Measurements from ENCODE around the gene TECPR2.

Gene TECPR2

DNA sequence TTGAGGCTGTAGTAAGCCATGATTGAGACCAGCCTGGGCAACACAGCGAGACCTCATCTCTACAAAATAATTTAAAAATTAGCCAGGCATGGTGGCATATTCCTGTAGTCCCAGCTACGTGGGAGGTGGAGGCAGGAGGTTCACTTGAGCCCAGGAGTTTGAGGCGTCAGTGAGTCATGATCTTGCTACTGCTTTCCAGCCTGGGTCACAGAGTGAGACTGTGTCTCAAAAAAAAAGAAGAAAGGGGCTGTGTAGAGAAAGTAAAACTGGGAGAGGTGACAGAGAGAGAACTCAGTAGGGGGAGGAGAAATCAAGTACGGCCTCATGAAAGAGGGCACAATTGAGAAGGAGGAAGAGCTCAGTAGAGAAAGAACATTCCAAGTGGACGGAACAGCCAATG is 12.4 kb downstream of the TECPR2 start:
- DNase-seq = no peak

DNA sequence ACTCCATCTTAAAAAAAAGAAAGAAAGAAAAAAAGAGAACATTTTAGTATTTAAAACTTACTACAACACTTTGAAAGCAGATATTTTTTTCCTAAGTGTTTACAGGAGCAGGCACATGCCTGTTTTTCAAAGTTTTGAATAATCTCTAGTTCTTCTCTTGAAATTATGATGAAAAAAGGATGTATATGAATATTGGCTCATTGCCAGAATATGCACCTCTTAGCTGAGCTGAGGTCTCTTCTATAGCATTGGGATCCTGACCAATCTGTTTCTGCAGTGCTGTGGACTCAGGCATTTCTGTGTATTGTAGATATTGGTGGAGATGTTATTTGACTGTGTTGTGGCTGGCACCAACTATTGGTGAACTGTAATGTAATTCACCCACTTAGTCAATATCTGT is 15.0 kb downstream of the TECPR2 start:
- no peak for DNase-seq

DNA sequence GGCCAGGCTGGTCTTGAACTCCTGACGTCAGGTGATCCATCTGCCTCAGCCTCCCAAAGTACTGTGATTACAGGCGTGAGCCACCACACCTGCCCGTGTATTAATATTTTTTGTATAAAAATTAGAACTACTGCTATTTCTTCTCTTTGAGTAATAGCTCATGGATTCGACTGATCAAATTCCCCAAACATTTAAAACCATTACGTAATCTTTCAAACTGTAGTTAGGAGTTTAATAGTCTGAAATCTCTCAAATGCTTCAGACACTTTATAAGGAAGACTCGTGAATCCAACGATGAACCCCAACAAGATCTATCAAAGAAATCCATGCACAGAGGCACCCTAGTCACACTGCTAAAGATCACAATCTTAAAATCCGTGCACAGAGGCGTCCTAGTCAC is 16.1 kb downstream of the TECPR2 start:
- no peak for DNase-seq

DNA sequence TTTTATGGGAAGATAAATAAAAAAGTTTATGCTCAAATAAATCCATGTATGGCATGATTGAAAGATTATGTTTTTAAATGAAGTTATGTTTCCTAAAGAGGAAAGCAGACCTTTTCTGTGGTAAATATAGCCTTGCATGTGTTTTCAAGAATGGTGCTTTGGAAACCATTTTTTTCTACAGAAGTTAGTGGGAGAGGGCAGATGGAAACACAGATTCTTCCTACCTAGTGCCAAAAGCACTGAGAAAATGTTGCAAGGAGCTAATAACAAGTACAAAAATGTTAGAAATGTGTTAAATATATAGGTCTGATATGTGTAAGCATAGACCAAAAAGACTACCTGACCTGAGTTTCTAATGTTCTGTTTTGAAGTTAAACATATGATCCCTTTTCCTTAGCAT is 24.3 kb downstream of the TECPR2 start:
- no peak for DNase-seq

DNA sequence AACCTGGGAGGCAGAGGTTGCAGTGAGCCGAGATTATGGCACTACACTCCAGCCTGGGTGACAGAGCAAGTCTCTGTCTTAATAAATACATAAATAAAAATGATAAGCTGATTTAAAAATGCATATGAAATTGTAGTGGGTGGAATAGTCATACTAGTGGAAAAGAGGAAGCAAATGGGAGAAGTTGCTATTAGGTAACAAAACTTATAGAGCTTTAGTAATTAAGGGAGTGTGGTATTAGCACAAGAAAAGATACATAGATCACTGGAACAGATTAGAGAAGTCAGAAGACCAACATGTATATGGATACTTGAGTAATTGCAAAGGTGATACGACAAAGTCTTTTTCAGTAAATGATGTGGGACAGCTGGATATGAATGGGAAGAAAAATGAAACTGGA is 26.5 kb downstream of the TECPR2 start:
- no peak for DNase-seq

DNA sequence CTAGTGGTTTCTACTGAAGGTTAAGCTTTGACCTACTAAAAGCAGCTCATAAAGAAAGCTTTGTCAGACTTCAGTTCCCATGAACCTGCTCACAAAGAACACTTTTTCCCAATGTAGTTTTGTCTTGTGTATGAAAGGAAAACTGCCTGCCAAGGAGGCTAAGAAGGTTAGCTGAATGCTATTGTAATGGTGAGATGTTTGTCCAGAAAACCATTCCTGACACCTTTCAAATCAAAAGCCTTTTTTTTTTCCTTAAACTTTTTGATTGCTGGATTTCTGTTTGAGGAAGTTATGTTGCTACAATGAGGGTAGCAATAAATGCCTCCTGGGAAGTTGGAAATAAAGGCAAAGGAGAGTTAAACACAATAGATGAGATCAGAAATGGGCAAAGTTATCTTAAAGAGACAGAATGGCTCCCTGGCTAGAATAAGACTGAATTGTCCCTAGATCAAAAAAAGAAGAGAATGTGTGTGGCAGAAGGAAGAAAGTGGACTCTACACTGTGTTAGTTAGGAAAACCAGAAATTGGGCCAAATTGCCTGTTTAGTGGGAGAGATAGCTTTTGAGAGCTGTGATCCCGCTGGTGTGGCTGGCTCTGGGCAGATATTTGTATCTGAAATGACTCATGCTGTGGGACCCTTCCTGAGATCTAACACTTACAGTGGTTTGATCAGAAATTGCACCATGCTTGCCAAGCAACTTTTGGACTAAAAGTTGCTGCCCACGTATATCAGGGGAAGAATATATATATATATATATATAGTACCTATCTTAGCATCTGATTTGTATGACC is 27.5 kb downstream of the TECPR2 start:
- no peak for DNase-seq

DNA sequence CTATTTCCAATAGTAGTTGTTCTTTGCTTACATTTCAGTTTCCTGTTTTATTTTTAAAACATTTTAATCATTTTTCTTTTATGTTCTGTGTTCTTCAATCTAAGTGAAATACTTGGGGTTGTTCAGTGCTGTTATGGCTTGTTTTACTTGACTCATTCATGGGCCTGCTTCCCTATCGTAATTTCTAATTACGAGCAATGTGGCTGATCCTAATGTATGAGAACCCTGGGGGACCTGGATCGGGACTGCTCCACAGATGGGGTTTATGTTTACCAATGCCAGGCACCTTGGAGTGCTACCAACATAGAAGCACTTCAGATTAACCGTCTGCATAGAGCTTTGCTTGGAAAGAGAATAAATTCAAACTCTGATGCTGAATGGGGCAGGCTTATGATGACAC is 29.8 kb downstream of the TECPR2 start:
- DNase-seq = no peak

DNA sequence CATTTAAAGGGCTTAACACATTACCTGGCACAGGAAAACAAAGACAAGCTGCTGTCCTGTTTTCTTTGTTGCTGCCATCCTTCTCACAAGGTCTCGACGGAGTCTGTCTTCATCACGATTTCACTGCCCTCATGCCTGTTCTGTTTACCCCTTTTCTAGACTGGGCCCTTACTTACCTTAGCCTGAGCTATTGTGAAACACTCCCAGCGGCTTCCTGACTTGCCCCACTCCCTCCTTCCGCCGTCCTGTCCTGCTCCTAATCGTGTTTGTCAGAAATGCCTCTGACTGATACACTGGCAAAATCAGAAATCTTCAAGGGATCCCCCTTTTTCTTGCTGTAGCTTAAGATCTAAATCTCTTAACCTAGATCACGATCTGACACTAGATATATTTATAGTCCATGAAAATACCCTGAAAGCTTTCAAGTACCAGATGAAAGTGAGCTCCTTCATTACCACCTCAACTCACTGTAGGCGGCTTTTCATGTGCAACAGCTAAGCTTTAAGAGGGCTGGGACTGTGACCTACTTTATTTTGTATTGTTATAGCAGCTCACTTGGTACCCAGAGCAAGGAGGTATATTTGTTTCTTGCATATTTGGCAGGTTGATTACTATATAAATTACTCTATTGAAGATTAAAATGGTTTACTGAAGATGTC is 32.1 kb downstream of the TECPR2 start:
- DNase-seq = no peak

DNA sequence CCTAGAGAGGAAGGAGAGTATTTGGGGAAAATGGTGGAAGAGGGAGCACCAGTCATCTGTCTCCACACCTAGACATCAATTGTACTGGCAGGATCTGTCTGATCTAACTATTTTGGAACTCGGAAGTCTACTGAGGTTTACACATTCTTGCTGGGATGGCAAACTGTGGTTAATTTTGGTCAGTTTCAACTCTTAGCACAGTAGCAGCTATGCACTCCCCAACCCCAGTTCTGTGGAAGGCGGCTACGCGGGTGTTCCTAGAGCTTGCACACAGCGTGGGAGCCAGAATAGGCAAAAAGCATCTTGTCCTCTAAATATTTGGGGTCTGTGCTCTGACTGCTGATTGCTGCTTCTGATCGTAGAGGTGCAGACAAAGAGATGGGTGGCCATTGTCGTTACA is 33.8 kb downstream of the TECPR2 start:
- no peak for DNase-seq

DNA sequence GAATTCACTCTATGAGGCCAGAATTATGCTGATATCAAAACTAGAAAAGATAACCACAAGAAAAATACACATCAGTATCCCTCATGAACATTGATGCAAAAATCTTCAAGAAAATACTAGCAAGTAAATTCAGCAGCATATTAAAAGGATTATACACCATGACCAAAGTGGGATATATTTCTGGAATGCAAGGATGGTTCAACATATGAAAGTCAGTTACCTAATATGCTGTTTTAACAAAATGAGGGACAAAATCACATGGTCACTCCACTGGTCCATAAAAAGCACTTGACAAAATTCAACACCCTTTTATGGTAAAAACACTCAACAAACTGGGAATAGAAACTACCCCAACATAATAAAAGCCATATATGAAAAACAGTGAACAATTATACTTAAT is 40.3 kb downstream of the TECPR2 start:
- DNase-seq = no peak

DNA sequence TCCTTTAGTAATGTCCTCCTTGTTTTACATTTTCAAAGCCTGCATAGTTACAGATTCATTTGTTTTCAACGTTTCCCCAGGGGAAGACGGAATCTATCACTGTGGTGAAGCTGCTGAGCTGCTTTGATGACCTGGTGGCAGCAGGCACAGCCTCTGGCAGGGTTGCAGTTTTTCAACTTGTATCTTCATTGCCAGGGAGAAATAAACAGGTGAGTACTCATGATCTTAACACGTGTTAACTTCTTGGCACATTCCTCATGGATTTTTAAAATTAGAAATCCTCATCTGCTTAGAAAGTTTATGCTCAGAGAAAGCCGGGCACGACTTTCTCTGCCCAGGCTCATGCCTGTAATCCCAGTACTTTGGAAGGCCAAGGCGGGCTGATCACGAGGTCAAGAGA is 44.5 kb downstream of the TECPR2 start:
- no peak for DNase-seq

DNA sequence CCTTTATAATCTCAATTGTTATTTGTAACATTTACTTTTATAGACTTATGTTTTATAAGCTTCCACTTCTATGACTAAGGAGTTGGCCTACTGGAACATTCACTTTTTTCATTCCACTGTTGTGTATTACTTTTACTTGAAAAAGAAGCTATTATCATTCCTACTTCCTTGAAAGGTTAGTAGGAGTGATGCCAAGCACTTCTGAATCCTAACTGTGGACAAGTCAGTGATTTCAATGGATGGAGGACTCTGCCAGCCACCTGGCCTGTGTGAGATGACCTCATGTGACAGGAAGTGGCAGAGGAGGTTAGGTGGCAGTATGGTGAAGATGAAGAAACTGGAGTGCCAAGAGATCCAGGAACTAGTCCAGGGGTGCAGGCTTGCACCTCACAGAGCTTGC is 46.0 kb downstream of the TECPR2 start:
- DNase-seq = no peak

DNA sequence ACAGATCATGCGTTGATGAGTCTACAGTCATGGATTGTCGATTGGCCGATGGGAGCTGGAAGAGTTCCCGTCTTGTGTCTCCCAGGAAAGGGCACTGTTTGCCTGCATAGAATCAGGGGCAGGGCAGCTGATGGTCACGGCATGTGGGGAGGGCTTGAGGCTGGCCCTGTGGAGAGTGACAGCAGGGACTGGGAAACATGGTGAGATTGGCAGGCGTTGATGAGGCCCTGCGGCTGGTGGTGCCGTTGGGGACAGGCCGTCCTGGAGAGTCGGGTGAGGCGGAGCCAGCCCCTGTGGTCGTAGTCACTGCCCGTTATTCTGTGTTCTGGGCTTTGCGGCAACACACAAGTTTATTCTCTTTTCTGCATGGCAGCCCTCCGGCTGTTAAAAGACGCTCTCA is 52.9 kb downstream of the TECPR2 start:
- DNase-seq = no peak

DNA sequence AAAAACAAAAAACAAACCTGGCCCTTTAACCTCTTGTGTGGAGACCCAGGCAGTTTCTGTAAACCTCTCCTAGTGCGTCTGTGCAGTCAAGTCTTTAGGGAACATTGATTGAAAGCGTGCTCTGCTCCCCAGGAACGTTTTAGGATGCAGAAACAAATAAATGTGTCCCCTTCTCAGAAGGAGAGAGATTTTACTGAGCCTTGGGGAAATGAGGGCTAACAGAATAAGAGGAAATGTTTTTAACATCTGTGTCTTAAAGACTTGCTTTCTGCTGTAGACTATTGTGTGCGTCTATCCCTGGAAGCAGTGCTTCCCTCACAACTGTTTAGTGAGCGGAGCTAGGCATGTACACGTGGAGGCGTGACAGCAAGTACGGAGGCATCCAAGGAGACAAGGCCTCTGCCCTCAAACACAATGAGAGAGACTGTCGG is 54.3 kb downstream of the TECPR2 start:
- no peak for DNase-seq

DNA sequence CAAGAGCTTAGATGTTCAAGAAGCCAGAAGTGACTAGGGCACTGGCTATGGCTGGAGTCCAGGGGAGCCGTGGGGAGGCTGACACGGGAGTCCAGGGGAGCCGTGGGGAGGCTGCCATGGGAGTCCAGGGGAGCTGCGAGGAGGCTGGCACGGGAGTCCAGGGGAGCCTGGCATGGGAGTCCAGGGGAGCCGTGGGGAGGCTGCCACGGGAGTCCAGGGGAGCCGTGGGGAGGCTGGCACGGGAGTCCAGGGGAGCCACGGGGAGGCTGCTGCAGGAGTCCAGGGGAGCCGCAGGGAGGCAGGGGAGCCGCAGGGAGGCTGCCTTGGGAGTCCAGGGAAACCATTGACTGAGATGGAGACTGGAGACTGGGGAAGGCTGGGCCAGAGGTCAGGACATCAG is 54.9 kb downstream of the TECPR2 start:
- DNase-seq = no peak

DNA sequence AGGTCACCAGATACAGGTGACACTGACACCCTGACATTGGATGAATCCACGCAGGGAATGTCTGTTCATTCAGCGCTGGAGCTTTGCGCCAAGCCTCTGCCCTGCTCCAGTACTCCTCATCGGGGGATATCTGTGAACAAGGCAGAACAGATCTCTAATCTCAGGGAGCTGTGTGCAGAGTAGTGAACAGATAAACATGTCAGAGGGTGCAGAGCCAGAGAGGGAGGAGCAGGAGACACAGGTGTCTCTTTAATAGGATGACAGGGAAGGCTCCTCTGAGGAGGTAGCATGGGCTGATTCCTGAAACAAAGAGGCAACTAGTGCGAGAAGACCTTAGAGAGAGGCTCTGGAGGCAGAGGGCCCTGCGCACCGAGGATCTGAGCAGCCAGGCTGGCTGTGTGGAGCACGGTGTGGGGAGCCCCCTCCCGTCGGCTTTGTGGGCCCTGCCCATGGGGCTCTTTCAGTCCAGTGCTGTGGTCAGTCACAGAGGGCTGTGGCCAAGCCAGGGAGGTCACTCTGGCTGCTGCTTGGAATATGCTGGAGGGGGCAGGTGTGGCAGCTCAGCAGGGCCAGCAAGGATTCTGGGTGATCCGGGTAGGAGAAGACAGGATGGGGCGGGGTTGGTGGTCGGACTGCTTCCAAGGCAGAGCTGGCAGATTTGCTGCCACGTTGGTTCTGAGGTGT is 55.6 kb downstream of the TECPR2 start:
- no peak for DNase-seq

DNA sequence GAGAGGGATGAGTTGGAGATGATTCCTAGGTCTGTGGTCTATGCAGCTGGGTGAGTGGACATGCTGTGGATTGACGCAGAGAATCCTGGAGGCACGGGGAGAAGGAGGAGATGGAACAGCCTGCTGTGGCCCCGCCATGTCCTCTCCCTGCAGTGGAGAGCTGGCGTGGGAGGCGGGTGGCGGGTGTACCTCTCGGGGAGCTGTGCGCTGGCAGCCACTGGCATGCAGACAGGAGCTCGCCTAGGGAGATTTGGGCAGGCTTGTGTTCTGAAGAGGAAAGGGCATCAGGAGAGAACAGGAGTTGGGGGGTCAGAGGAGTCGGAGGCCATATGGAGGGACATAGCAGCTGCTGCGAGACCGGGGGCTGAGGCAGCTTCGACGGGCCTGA is 56.1 kb downstream of the TECPR2 start:
- no peak for DNase-seq

DNA sequence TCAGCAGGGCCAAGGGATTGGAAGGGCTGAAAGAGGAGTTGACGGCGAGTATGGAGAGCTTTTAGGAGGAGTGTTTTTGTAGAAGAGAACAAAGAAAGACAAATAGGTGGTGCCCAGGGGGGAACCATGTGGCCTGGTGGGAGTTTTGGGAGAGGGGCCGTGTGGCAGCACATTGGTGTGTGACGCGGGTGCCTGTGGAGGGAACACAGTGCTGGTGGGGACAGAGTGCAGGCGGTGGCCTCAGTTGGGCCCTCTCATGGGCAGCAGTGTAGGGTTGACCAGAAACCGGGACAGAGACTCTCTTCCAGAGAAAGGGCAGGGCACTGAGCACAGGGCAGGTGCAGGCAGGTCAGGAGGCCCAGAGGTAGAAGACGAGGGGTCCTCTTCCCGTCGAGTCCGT is 56.5 kb downstream of the TECPR2 start:
- DNase-seq = no peak

DNA sequence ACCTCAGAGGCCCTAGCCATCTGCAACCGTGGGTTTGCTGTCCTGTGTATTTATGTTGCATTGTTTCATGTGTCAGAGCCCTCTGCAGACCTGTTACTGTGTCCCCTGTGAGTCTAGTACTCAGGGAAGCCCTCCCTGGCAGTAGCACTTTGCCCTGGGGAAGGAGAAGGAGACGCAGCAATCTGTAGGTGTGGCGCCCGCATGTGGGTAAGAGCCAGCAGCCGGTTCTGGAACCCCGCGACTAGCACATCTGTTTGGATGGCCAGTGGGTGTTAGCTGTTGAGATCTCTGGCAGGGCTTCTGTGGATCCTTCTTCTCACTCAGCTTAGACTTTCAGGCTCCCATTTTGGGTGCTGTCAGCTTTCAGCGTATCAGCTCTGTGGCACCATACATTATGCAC is 57.0 kb downstream of the TECPR2 start:
- DNase-seq = no peak

DNA sequence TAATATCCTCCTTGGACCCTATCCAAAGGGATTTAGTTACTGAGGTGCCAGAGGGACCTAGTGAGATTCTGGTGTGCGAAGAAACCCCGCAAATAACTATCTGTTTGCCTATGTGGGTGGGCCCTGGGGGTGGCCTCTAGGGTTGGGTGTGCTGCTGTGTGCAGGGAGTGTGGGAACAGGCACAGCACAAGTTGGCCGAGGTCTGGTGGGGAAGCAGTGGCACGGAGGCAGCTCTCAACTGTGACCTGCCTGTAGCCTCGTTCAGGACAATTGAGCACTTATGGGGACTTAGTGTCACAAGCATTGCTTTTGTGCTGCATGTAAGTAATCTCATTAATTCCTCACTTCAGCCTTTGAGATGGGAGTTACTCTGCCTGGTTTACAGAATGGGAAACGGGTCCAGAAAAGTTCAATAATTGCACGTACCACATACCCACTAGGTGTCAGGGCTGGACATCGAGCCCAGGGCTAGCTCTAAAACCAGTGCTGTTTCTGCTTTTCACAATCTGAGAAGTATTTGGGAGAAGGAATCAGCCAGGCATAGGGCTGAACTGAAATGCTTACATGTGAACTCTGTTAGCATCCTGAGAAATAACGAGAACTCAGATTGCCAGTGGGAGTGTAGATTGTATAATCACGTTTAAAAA is 58.8 kb downstream of the TECPR2 start:
- DNase-seq = no peak

DNA sequence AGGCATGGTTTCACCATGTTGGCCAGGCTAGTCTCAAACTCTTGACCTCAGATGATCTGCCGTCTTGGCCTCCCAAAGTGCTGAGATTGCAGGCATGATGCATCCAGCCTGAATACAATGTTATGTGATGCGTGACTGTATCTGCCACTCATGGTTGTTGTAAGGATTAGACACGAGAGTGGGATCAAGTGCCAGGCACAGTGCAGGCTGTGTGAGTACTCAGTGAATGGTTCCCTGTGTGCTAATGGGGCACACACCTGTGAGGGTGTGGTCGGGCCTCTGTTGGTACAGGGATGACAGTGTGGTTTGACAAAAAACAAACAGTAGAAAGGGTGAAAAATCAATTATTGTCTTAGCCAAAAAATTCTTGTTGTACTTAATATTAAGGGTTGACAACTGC is 61.8 kb downstream of the TECPR2 start:
- no peak for DNase-seq

DNA sequence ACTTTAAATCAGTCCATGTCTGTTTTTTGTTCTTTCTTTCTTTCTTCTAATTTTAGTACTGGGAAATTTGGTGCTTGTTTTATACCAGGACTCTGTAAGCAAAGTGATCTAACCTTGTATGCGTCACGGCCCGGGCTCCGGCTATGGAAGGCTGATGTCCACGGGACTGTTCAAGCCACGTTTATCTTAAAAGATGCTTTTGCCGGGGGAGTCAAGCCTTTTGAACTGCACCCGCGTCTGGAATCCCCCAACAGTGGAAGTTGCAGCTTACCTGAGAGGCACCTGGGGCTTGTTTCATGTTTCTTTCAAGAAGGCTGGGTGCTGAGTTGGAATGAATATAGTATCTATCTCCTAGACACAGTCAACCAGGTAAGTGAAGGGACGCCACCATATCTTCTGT is 62.2 kb downstream of the TECPR2 start:
- no peak for DNase-seq

DNA sequence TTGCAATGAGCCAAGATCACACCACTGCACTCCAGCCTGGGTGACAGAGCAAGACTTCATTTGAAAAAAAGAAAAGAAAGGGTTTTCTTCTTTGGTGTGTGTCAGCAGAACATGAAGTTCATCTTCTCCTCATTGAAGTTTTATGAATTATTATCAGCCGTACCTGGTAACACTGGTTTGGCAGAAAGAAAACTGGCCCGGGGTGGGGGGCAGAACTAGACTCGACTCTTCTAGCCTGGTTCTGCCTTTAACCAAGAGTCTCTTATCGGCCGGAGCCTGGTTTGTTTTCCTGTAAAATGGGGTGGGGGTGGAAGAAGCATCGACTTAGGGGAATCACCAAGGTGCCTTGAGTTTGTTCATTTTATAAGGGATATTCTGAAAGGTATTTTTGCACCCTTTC is 64.1 kb downstream of the TECPR2 start:
- no peak for DNase-seq

DNA sequence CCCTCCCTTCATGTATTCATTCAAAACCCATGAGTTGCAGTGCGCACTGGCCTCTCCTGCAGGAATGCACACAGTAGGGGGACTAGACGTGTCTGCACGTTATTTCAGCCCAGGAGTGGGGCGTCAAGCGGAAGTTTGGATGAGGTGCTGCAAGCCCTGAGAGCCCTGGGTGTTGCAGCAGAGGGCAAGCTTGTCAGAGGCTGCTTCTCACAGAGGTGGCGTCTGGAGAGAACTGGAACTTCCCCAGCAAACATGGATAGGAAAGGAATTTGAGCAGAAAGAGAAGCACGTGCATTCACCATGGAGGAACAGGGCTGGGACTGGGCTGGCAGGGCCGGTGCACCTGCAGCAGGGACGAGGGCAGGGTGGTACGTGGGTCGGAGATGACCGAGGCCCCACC is 64.9 kb downstream of the TECPR2 start:
- DNase-seq = no peak

Data from NCI-H187 treated with DMSO at 0.1 percent for 48 hours (cell line).